Gastroesophageal sphincter (tissue), 4 donors: ENCODE results near the gene CPSF7. TPM values are rescaled to one million over a fixed set of nuclear protein-coding genes. Genes with fewer than 3 reads are reported as not detected.

Source experiments
- ATAC-seq: fragments of 150-250 bp; one replicate; pipeline ENCODE4 v1.9.1; 2016; ENCODE audit warnings: mild to moderate bottlenecking, moderate library complexity
- H3K27ac ChIP-seq, 4 donors: fragments of 200-600 bp; sonication (generic) in 3 of 4; 1 replicate in 3 of 4; 2 replicates in 1 of 4; pipeline ENCODE4 v1.5.1; 2016 to 2019
- H3K27me3 ChIP-seq: fragments of 200-600 bp; sonication (generic); one replicate; pipeline ENCODE4 v1.5.1; 2019
- H3K36me3 ChIP-seq, 2 donors: fragments of 200-600 bp; sonication (generic); one replicate each; pipeline ENCODE4 v1.5.1; 2019; ENCODE audit warnings: control low read depth in 1 of 2
- H3K4me1 ChIP-seq, 3 donors: fragments of 200-600 bp; sonication (generic); 1 replicate in 2 of 3; 2 replicates in 1 of 3; pipeline ENCODE4 v1.5.1; 2016 to 2019; ENCODE audit warnings: control low read depth in 2 of 3
- H3K4me3 ChIP-seq, 2 donors: fragments of 200-600 bp; sonication (generic); one replicate each; pipeline ENCODE4 v1.5.1; 2019; ENCODE audit warnings: mild to moderate bottlenecking in 1 of 2, moderate library complexity in 1 of 2
- H3K9me3 ChIP-seq, 3 donors: fragments of 200-600 bp; sonication (generic); one replicate each; pipeline ENCODE4 v1.5.1; 2017 to 2019; ENCODE audit warnings: control low read depth in 2 of 3
- EP300 ChIP-seq: sonication (generic); formaldehyde crosslinking; IDR thresholded peaks from one replicate; pipeline ENCODE4 v1.6.1; 2017; ENCODE audit warnings: antibody characterized with exemption, mild to moderate bottlenecking
- POLR2A ChIP-seq, 2 donors: fragments of 450-650 bp; IDR thresholded peaks; one replicate each; pipeline ENCODE4 v1.6.1; 2017; ENCODE audit warnings: antibody characterized with exemption in 2 of 2, mild to moderate bottlenecking in 2 of 2, moderate library complexity in 1 of 2
- POLR2AphosphoS5 ChIP-seq: sonication (generic); formaldehyde crosslinking; IDR thresholded peaks from one replicate; pipeline ENCODE4 v1.6.1; 2017; ENCODE audit warnings: antibody characterized with exemption
- WGBS, 2 donors: methylation state at CpG; one replicate each; pipeline ENCODE4 v1.1.5; 2018; ENCODE audit warnings: low coverage in 1 of 2; 5-methylcytosine and 5-hydroxymethylcytosine counted together
- small RNA-seq, 4 donors: library from RNA; depleted of rRNA; stranded (forward); fragments of <200 nt; gene quantifications; one replicate each; pipeline ENCODE3, GENCODE V24; 2016
- total RNA-seq, 4 donors: library from RNA; depleted of rRNA; stranded (reverse); fragments of >200 nt; gene quantifications; one replicate each; pipeline ENCODE4 v1.1.0, GENCODE V29; 2016
- TF ChIP-seq, protein P1 (sequence below), 4 experiments: fragments of 200-600 bp in 2 of 4; fragments of 450-650 bp in 2 of 4; sonication (generic) in 1 of 4; IDR thresholded peaks; one replicate each; pipeline ENCODE4 v1.5.1; 2017 to 2019; ENCODE audit warnings: antibody characterized with exemption in 4 of 4, mild to moderate bottlenecking in 2 of 4, moderate library complexity in 2 of 4

CPSF7 gene
- total RNA-seq, 4 donors from 2014 or later: 36.6 to 50.4 (median 43.7) TPM

DNA sequence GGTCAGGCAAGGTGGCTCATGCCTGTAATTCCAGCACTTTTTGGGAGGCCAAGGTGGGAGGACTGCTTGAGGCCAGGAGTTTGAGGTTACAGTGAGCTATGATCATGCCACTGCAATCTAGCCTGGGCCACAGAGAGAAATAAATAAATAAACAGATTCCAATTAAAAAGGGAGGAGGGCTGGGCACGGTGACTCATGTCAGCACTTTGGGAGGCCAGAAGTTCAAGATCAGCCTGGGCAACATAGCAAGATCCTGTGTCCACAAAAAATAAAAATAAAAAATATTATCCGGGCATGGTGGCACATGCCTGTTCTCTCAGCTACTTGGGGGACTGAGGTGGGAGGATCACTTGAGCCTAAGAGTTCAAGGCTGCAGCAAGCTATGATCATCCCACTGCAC, 75.6 kb downstream of the CPSF7 start:
- H3K36me3 ChIP-seq: peaks cover 0 to 74% of the 10 kb centered on the region in 2 donors
- no peak overlapping the region for H3K4me3 ChIP-seq
- H3K27me3 ChIP-seq: no peaks in the 10 kb centered on the region
- H3K27ac ChIP-seq: no peak overlapping the region
- TF ChIP-seq, protein P1, sequence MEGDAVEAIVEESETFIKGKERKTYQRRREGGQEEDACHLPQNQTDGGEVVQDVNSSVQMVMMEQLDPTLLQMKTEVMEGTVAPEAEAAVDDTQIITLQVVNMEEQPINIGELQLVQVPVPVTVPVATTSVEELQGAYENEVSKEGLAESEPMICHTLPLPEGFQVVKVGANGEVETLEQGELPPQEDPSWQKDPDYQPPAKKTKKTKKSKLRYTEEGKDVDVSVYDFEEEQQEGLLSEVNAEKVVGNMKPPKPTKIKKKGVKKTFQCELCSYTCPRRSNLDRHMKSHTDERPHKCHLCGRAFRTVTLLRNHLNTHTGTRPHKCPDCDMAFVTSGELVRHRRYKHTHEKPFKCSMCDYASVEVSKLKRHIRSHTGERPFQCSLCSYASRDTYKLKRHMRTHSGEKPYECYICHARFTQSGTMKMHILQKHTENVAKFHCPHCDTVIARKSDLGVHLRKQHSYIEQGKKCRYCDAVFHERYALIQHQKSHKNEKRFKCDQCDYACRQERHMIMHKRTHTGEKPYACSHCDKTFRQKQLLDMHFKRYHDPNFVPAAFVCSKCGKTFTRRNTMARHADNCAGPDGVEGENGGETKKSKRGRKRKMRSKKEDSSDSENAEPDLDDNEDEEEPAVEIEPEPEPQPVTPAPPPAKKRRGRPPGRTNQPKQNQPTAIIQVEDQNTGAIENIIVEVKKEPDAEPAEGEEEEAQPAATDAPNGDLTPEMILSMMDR (IDR thresholded peaks at IDR 0.05): no peak
- TF ChIP-seq POLR2A (IDR thresholded peaks at IDR 0.05) (no peak), EP300 (no peak), POLR2AphosphoS5 (no peak)
- no peaks in the 10 kb centered on the region for H3K9me3 ChIP-seq
- ATAC-seq: no peak
- 76% methylated on average over 2 of the region's 2 CpGs; no CpG with 5 or more reads in 1 of the 2 donors for WGBS, 2 donors
- H3K4me1 ChIP-seq: peaks cover 0 to 11% (median 0%) of the 10 kb centered on the region in 3 donors

DNA sequence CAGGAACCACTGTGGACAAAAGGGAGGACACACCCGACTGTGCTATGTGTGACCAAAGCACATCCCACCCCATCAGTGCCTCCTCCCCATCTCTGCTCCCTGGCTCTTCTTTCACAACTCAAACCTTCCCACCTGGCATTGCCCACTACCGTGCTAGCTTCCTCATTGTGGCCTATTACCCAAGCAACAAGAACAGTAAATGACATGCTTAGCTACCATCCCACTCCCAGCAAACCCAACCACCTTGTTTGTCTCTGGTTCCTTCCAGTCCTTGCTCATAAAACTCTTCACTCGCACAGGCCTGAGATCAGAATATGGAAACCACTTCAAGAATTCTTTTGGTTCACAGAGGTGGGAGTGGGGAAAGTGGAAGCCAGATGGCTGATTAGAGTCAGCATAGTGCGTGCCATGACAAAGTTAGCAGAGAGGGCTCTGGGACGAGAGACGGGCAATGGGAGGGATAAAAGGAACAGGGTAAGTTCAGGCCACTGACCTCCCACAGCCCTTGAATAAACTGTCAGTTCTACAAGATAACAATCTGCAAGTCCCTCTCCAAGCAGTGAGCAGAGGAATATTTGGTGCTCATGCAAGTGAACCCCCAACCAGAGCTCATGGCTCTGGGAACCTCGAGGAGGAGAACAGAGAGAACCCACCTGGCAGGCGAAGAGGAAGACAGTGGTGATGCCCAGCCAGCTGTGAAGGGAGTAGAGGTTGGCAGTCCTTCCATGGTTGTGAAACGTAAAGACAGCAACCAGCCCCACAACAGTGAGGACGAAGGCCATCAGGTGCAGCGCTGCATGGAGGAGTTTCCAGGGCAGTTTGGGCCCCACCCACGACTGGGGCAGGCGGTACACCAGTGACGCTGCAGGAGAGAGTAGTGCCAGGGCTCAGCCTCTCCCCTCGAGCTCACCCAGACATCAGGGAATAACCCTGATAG, 76.4 kb downstream of the CPSF7 start:
- peaks cover 0 to 82% of the 10 kb centered on the region in 2 donors for H3K36me3 ChIP-seq
- no peaks in the 10 kb centered on the region for H3K27me3 ChIP-seq
- no peaks in the 10 kb centered on the region for H3K9me3 ChIP-seq
- H3K27ac ChIP-seq: no peak overlapping the region
- peaks cover 0 to 11% (median 0%) of the 10 kb centered on the region in 3 donors for H3K4me1 ChIP-seq
- ATAC-seq: no peak
- TF ChIP-seq POLR2AphosphoS5 (no peak), EP300 (no peak), POLR2A (IDR thresholded peaks at IDR 0.05) (no peak)
- TF ChIP-seq, protein P1 (IDR thresholded peaks at IDR 0.05): no peak
- 87 to 93% methylated on average over 3 to 8 of the region's 15 CpGs for WGBS, 2 donors
- H3K4me3 ChIP-seq: no peak overlapping the region

Small RNAs within 50 kb of the gene (small RNA-seq; reads per million reads assigned to genes)
- gene RN7SL23P: 0 reads per million in 4 donors

Other genes starting within 250 kb of the CPSF7 start
- gene PGA3, start 226.5 kb downstream of the CPSF7 start, total RNA-seq: under 1 TPM in 1 of 4 donors, not detected in 3; 0.81 TPM
- 1 to 10 TPM in 2 of 4 donors, not detected in 2; 1.2 to 8.8 TPM for gene PGA4, start 207.6 kb downstream of the CPSF7 start, total RNA-seq
- gene PGA5, start 188.8 kb downstream of the CPSF7 start, total RNA-seq: under 1 TPM in 1 of 4 donors, not detected in 3; 0.54 TPM
- 1 to 10 TPM in 1 of 4 donors, under 1 TPM in 2, not detected in 1; 0.78 to 1.0 (median 0.94) TPM for gene VWCE, start 134.7 kb downstream of the CPSF7 start, total RNA-seq
- 100 to 1,000 TPM; 139 to 159 (median 140) TPM for gene DDB1, start 96.9 kb downstream of the CPSF7 start, total RNA-seq
- gene TKFC, start 96.7 kb downstream of the CPSF7 start, total RNA-seq: 10 to 100 TPM in 3 of 4 donors, 1 to 10 TPM in 1; 9.4 to 15.1 (median 13.4) TPM
- gene CYB561A3, start 68.1 kb downstream of the CPSF7 start, total RNA-seq: 10 to 100 TPM; 23.3 to 44.0 (median 33.4) TPM
- 10 to 100 TPM; 18.3 to 37.0 (median 21.7) TPM for gene TMEM138, start 67.6 kb downstream of the CPSF7 start, total RNA-seq
- 1 to 10 TPM; 8.9 to 9.4 (median 9.0) TPM for gene TMEM216, start 37.4 kb downstream of the CPSF7 start, total RNA-seq
- gene SDHAF2, start 149 bp upstream of the CPSF7 start, total RNA-seq: 10 to 100 TPM; 32.5 to 71.1 (median 48.3) TPM
- gene LRRC10B, start 78.8 kb upstream of the CPSF7 start, total RNA-seq: 1 to 10 TPM in 2 of 4 donors, under 1 TPM in 2; 0.45 to 1.4 (median 1.1) TPM
- gene SYT7, start 151.1 kb upstream of the CPSF7 start, total RNA-seq: 1 to 10 TPM; 1.8 to 3.7 (median 3.1) TPM